ENCODE measurements around the gene MACROD2.

Gene MACROD2

GRCh38 chr20:14526891-14527290, 531.6 kb downstream of the MACROD2 start:
- H3K36me3 ChIP-seq (ENCODE audit: low read length): no peaks in the 10 kb centered on the region

DNA sequence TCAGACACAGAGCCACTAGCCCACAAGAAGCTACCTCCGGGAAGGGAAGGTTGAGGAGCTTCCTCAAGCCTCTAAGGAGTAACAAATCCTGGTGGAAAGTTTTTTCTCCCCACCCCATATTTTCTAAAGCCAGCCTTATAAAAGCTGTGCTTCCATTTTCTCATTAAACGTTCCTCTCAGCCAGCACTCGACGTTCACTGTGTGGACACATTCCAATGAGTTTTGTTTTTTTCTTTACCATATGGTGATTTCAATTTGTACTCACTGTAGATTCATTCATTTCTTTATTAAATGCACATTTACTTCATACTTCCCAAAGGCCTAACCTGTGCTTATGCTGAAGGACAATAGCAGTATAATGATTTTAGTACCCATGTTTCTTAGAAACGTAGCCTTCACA, 536.5 kb downstream of the MACROD2 start:
- H3K9me3 ChIP-seq (ENCODE audit: insufficient read depth, low read length): no peaks in the 10 kb centered on the region
- no peaks in the 10 kb centered on the region for H3F3A ChIP-seq (ENCODE audit: insufficient read depth)
- no peak overlapping the region for H3K27ac ChIP-seq (ENCODE audit: low read depth, low read length)
- no peaks in the 10 kb centered on the region for H4K20me1 ChIP-seq (ENCODE audit: low read depth, low read length)
- no peaks in the 10 kb centered on the region for H3K9me2 ChIP-seq (replicated peaks; ENCODE audit: insufficient read depth, low read length)
- H2AFZ ChIP-seq (ENCODE audit: low read depth, low read length, severe bottlenecking): no peak overlapping the region
- no peaks in the 10 kb centered on the region for H3K79me2 ChIP-seq (ENCODE audit: insufficient read depth, low read length)
- H3K36me3 ChIP-seq (ENCODE audit: low read length): no peaks in the 10 kb centered on the region
- H3K9ac ChIP-seq (ENCODE audit: low read length): no peak overlapping the region
- no peak for TF ChIP-seq EZH2phosphoT487 (conservative IDR thresholded peaks at IDR 0.05; ENCODE audit: low read length)
- TF ChIP-seq, protein P1, sequence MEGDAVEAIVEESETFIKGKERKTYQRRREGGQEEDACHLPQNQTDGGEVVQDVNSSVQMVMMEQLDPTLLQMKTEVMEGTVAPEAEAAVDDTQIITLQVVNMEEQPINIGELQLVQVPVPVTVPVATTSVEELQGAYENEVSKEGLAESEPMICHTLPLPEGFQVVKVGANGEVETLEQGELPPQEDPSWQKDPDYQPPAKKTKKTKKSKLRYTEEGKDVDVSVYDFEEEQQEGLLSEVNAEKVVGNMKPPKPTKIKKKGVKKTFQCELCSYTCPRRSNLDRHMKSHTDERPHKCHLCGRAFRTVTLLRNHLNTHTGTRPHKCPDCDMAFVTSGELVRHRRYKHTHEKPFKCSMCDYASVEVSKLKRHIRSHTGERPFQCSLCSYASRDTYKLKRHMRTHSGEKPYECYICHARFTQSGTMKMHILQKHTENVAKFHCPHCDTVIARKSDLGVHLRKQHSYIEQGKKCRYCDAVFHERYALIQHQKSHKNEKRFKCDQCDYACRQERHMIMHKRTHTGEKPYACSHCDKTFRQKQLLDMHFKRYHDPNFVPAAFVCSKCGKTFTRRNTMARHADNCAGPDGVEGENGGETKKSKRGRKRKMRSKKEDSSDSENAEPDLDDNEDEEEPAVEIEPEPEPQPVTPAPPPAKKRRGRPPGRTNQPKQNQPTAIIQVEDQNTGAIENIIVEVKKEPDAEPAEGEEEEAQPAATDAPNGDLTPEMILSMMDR (IDR thresholded peaks at IDR 0.05; ENCODE audit: insufficient read depth, low read length, poor library complexity, severe bottlenecking): no peak
- no peak overlapping the region for H3K4me3 ChIP-seq (ENCODE audit: insufficient read depth, low read length, poor library complexity, severe bottlenecking)
- no peaks in the 10 kb centered on the region for H3K27me3 ChIP-seq (ENCODE audit: low read length)
- no peak overlapping the region for H3K4me2 ChIP-seq (ENCODE audit: low read depth, low read length, poor library complexity, severe bottlenecking)

More at GRCh38 chr20:14526891-14527290, 531.6 kb downstream of the MACROD2 start:
- Histone ChIP-seq H3K27me3 (ENCODE audit: low read length) (no peaks in the 10 kb centered on the region), H3K9me2 (replicated peaks; ENCODE audit: insufficient read depth, low read length) (no peaks in the 10 kb centered on the region), H4K20me1 (ENCODE audit: low read depth, low read length) (no peaks in the 10 kb centered on the region), H3K9me3 (ENCODE audit: insufficient read depth, low read length) (no peaks in the 10 kb centered on the region), H3K4me2 (ENCODE audit: low read depth, low read length, poor library complexity, severe bottlenecking) (no peak overlapping the region), H3F3A (ENCODE audit: insufficient read depth) (no peaks in the 10 kb centered on the region), H3K9ac (ENCODE audit: low read length) (no peak overlapping the region), H3K4me3 (ENCODE audit: insufficient read depth, low read length, poor library complexity, severe bottlenecking) (no peak overlapping the region), H3K27ac (ENCODE audit: low read depth, low read length) (no peak overlapping the region), H3K79me2 (ENCODE audit: insufficient read depth, low read length) (no peaks in the 10 kb centered on the region), H2AFZ (ENCODE audit: low read depth, low read length, severe bottlenecking) (no peak overlapping the region)
- TF ChIP-seq, protein P1 (IDR thresholded peaks at IDR 0.05; ENCODE audit: insufficient read depth, low read length, poor library complexity, severe bottlenecking): no peak
- TF ChIP-seq EZH2phosphoT487 (conservative IDR thresholded peaks at IDR 0.05; ENCODE audit: low read length): no peak

GRCh38 chr20:14536738-14537137, 541.4 kb downstream of the MACROD2 start:
- Histone ChIP-seq H4K20me1 (ENCODE audit: low read depth, low read length) (no peaks in the 10 kb centered on the region), H3K9me2 (replicated peaks; ENCODE audit: insufficient read depth, low read length) (no peaks in the 10 kb centered on the region), H3K27me3 (ENCODE audit: low read length) (no peaks in the 10 kb centered on the region), H3K9me3 (ENCODE audit: insufficient read depth, low read length) (no peaks in the 10 kb centered on the region), H3K4me3 (ENCODE audit: insufficient read depth, low read length, poor library complexity, severe bottlenecking) (no peak overlapping the region), H2AFZ (ENCODE audit: low read depth, low read length, severe bottlenecking) (no peak overlapping the region), H3F3A (ENCODE audit: insufficient read depth) (no peaks in the 10 kb centered on the region), H3K79me2 (ENCODE audit: insufficient read depth, low read length) (no peaks in the 10 kb centered on the region), H3K9ac (ENCODE audit: low read length) (no peak overlapping the region), H3K27ac (ENCODE audit: low read depth, low read length) (no peak overlapping the region), H3K4me2 (ENCODE audit: low read depth, low read length, poor library complexity, severe bottlenecking) (no peak overlapping the region), H3K36me3 (ENCODE audit: low read length) (no peaks in the 10 kb centered on the region)
- TF ChIP-seq EZH2phosphoT487 (conservative IDR thresholded peaks at IDR 0.05; ENCODE audit: low read length): no peak
- TF ChIP-seq, protein P1 (IDR thresholded peaks at IDR 0.05; ENCODE audit: insufficient read depth, low read length, poor library complexity, severe bottlenecking): no peak
